Activated CD4-positive, alpha-beta T cell treated with anti-CD3 and anti-CD28 coated beads, Interleukin-2, Interleukin-6, amounts not matched to agents 100 ng/mL and 50 ng/mL, durations not matched to agents 16 hours and 8 hours (primary cell): ENCODE data around the gene PRKCQ.

Experiments
- DNase-seq: peaks from one replicate; pipeline ENCODE4 v3.0.0-alpha.2; 2020

Gene PRKCQ

GRCh38 chr10:6404127-6405072, 175.7 kb downstream of the PRKCQ start:
- no peak for DNase-seq

- no peak for DNase-seq
Observed at GRCh38 chr10:6402960-6403359, 177.1 kb downstream of the PRKCQ start.

GRCh38 chr10:6402349-6402709, 177.7 kb downstream of the PRKCQ start:
- DNase-seq: no peak

DNA sequence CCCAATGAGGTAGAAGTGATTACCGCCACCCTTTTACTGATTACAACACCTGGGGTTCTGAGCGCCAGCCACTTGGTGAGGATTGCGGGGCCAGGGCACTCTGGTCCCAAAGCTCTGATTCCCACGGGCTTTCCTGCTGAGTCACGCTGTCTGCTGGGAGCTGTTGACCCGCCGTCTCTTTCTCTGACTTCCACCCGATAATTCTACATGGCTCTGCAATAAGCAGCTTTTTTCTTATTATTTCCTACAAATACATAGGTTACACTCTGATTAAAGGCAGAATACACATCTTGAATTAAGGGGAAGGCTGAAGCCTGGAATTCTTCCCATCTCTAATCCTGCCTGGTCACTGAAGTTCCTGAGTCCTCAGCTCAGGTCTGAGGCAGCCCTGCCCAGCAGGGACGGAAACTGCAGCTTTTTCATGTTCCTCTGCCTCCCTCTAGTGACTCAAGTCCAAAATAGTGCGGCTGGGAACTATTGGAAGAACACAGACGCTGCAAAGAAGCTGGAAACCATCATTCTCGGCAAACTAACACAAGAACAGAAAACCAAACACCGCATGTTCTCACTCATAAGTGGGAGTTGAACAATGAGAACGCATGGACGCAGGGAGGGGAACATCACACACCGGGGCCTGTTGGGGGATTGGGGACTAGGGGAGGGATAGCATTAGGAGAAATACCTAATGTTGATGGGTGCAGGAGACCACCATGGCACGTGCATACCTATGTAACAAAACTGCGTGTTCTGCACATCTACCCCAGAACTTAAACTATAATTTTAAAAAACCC, 178.3 kb downstream of the PRKCQ start:
- peak; percentile 81 for DNase-seq

DNA sequence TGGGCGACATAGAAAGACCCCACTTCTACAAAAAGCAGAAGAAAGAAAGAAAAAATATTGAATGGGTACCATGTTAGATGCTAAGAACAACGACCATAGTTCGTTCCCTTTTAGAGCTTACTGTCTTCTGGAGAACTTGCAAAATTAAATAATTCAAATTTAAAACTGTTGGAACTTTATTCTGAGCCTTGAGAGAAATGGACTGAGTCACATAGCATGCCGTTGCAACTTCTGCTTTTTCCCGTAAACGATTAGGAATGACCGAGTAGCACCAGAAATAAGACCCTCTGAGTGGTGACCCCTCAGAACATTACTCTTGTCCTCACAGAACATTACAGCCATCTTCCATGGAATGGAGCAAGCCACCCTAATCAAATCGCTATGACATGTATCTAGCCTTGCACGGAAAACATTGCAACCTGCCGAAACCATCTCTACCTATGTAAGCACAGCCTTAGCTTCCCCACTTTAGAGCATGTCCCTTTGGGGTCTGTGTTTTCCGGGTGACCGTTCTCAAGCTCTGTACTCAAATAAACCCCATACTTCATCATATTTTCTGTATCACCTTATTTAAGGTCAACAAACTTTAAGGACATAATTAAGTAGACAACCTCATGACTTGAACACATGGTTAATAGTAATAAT, 179.1 kb downstream of the PRKCQ start:
- DNase-seq: no peak

DNA sequence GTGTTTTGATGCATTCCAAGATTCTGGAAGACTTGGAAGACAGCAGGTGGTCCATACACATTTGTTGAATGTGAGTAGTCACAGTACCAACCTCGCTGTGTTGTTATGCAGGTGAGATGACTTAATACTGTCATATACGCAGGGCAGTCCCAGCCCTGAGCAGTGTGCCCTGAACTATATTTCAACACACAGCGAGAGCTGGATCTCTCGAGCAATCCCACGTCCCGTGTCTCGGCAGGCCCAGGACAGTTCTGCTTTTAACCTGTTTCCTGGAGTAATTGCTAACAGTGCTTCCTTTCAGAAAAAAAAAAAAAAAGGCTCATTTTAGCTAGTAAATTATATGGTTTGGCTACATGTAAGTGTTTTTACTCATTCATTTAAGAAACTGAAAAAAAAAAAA, 179.7 kb downstream of the PRKCQ start:
- DNase-seq: no peak

GRCh38 chr10:6399879-6400278, 180.2 kb downstream of the PRKCQ start:
- no peak for DNase-seq

DNA sequence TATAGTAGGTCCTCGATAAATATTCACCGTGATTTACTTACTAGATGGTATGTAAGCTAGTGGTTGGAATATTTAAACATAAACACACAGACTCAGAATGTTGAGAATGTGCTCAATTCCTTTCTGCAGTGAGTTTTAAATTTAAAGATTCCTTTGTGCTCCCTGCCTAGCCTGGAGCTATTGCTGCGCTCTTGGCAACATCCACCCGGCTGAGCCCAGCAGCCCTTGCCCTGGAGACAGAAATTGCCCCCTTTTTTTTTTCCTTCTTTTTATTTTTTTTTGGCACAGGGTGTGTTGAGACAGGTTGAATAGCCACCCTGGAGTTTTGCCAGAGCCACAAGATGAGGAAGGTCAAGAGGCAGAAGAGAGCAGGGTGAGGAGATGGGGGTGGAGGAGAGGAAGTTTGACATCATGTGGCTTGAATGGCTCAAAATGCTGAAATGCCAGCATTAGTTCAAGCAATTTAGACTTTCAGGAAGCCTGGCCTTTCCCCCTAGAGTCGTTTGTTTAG, 180.8 kb downstream of the PRKCQ start:
- no peak for DNase-seq

DNA sequence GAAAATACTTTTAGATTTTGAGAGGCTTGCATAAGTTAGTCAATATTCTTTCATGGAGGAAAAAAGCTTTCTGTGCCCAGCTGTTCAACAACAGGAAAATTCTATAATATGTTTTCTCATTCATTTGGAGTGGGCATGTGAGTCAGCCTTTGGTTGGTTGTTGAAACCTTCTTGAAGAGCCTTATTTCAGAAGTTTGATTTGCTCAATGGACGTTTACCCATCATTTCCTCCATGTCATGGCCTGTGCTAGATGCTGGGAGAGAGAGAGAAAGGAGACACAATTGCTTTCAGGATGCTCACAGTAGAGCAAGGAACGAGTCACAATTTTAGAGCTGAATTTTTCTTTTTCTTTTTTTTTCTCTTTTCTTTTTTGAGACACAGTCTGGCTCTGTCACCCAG, 181.7 kb downstream of the PRKCQ start:
- no peak for DNase-seq

DNA sequence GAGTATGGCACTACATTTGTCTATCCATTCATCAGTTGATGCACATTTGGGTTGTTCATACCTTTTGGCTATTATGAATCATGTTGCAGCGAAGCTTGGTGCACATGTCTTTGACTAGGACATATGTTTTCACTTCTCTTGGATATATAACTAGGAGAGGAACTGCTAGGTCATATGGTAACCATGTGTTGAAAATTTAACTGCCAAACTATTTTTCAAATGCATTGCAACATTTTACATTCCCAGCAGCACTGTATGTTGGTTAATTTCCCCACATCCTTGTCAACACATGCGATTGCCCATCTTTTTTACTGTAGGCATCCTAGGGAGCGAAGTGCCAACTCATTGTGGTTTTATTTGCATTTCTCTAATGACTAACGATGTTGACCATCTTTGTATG, 183.4 kb downstream of the PRKCQ start:
- DNase-seq: no peak

- no peak for DNase-seq
Observed at GRCh38 chr10:6396226-6396625, 183.8 kb downstream of the PRKCQ start.

- DNase-seq: no peak
Observed at GRCh38 chr10:6395606-6396005, 184.5 kb downstream of the PRKCQ start.

- DNase-seq: no peak
Observed at GRCh38 chr10:6394084-6394483, 186.0 kb downstream of the PRKCQ start.

- no peak for DNase-seq
Observed at GRCh38 chr10:6393168-6393567, 186.9 kb downstream of the PRKCQ start.

DNA sequence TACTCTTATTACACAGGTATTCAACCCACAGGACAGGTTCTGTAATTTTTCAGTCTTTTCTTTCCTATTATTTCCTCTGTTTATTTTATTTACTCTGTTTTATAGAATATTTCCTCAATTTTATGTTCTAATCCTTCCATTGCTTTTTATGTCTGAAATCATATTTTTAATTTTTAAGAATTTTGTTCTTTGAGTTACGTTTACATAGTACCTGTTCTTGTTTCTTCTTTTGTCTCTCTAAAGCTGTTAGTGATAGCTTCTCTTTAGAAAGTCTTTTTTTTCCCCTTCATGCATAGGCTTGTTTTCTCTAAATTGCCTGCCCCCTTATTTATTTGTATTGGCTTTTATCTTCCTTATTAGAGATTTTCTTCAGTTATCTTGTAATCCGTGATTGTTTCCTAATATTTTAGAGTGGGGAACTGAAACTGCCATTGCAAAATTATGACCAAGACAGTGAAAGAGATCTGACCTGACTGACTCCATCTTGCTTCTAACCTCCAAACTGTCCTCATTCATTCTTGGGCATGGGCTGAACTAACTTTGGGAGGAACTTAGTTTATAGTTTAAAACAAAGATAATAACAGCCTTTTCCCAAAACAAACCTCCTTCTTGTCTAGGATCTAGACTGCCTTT, 189.7 kb downstream of the PRKCQ start:
- no peak for DNase-seq

DNA sequence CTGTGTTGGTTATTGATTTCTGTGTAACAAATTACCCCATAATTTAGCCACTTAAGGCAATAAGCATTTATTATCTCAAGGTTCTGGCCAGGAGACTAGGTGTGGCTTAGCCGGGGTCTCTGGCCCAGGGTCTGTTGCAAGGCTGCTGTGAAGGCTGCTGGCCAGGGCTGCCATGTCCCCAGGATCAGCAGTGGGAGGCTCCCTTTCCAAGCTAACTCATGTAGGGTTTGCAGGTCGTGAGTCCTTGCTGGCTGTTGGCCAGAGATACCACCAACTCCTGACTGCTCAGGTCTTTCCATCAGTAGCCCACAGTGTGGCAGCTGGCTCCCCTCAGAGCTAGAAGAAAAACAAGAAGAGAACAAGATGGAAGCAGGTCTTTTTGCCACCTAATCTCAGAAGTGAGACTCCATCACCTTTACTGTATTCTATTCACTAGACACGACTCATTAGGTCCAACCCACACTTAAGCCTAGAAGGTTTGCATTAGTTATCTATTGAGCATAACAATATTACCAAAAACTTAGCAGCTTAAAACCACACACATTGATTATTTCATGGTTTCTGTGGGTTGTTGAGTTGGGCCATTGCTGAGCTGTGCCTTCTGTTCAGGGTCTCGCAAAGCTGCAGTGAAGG, 191.7 kb downstream of the PRKCQ start:
- DNase-seq: no peak

- DNase-seq: no peak
Observed at GRCh38 chr10:6386960-6387359, 193.1 kb downstream of the PRKCQ start.

DNA sequence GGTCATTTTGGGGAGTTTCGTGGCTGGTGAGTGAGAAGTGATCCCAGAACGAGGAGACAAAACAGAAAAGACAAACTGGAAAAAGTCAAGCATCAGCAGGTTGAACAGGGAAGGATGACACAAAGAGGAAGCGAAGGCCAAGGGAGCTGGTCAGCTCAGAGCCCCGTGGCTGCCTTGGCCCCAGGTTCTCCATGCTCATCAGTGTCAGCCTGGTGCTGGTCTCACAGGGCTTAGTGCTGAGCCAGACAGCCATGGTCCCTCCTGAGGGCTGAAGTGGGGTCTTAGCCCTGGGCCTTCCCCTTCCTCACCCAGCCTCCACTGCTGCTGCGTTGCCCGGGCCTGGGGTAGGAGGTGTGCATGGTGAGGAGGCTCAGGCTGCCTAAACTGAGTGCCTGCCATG, 193.7 kb downstream of the PRKCQ start:
- no peak for DNase-seq

- no peak for DNase-seq
Observed at GRCh38 chr10:6385665-6386064, 194.4 kb downstream of the PRKCQ start.

- no peak for DNase-seq
Observed at GRCh38 chr10:6384847-6385246, 195.2 kb downstream of the PRKCQ start.

GRCh38 chr10:6384031-6384430, 196.0 kb downstream of the PRKCQ start:
- DNase-seq: no peak

GRCh38 chr10:6383096-6383812, 196.8 kb downstream of the PRKCQ start:
- no peak for DNase-seq
